Right atrium auricular region (tissue), 2 donors: Measurements from ENCODE around the gene NHLRC2. TPM values are rescaled to one million over a fixed set of nuclear protein-coding genes. Genes with fewer than 3 reads are reported as not detected.

Experiments used
- DNase-seq: peaks from one replicate; pipeline ENCODE4 v3.0.0-alpha.2; 2019; ENCODE audit warnings: low spot score
- H3K27ac ChIP-seq, 2 donors: fragments of 200-600 bp; sonication (generic); 1 replicate in 1 of 2; 2 replicates in 1 of 2; pipeline ENCODE4 v1.5.1; 2016 to 2019
- H3K27me3 ChIP-seq, 2 donors: fragments of 200-600 bp; sonication (generic); one replicate each; pipeline versions ENCODE4 v1.5.1 to v1.6.0; 2017 to 2019
- H3K36me3 ChIP-seq: fragments of 200-600 bp; sonication (generic); one replicate; pipeline ENCODE4 v1.5.1; 2016
- H3K4me1 ChIP-seq, 2 donors: fragments of 200-600 bp; sonication (generic); one replicate each; pipeline versions ENCODE4 v1.5.1 to v1.6.0; 2017 to 2019
- H3K4me3 ChIP-seq, 2 donors: fragments of 200-600 bp; sonication (generic); 1 replicate in 1 of 2; 2 replicates in 1 of 2; pipeline ENCODE4 v1.5.1; 2017 to 2019; ENCODE audit warnings: mild to moderate bottlenecking in 1 of 2, moderate library complexity in 1 of 2
- H3K9me3 ChIP-seq, 2 donors: fragments of 200-600 bp; sonication (generic); one replicate each; pipeline ENCODE4 v1.5.1; 2019
- total RNA-seq, 2 donors: library from RNA; depleted of rRNA; stranded (reverse); fragments of >200 nt; gene quantifications; one replicate each; pipeline ENCODE4 v1.1.0, GENCODE V29; 2016
- TF ChIP-seq, protein P1 (sequence below), 2 donors: fragments of 200-600 bp; sonication (generic); IDR thresholded peaks; one replicate each; pipeline ENCODE4 v1.5.1; 2019; ENCODE audit warnings: antibody characterized with exemption in 2 of 2

Gene NHLRC2
- total RNA-seq, 2 donors from 2014 or later, result 38.6 to 74.8 TPM

DNA sequence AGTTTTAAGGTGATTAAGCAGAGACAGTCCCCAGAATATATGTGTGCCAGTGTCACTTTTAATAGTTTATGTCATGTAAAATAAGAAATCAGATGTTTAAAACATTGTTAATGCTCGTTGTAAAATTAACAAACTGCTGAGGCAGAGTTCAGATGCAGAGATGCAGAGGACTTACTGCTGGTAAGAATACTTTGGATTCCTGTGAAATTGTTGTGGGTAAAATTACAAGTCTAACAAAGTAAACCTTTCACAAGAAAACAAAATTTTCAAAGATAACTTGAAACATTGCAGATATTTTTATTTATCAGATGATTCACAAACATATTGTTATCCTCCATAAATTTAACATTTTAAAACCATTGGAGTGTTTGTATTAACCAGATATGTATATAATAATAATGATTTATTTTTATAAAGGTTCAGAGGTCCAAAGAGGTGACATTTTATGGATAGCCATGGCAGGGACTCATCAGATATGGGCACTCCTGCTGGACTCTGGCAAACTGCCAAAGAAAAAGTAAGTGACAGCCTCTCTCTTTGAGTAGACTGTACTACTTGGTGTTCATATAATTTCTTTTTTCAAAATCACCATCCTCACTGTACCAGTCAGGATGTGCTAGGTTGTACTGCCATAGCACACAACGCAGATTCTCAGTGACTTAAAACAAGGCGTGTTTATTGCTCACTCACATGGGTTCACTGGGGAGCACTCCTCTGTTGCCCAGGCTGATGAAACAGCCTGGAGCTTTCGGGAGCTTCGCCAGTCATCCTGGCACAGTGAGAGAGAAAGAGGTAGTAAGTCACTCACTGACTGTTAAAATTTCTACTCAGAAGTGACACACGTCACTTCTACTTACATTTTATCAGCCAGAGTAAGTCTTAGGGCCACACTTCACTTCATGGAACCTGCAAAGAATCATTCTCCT is 43.5 kb downstream of the NHLRC2 start:
- TF ChIP-seq, protein P1, sequence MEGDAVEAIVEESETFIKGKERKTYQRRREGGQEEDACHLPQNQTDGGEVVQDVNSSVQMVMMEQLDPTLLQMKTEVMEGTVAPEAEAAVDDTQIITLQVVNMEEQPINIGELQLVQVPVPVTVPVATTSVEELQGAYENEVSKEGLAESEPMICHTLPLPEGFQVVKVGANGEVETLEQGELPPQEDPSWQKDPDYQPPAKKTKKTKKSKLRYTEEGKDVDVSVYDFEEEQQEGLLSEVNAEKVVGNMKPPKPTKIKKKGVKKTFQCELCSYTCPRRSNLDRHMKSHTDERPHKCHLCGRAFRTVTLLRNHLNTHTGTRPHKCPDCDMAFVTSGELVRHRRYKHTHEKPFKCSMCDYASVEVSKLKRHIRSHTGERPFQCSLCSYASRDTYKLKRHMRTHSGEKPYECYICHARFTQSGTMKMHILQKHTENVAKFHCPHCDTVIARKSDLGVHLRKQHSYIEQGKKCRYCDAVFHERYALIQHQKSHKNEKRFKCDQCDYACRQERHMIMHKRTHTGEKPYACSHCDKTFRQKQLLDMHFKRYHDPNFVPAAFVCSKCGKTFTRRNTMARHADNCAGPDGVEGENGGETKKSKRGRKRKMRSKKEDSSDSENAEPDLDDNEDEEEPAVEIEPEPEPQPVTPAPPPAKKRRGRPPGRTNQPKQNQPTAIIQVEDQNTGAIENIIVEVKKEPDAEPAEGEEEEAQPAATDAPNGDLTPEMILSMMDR (IDR thresholded peaks at IDR 0.05), result no peak
- peaks cover 0 to 30% of the 10 kb centered on the region in 2 donors for H3K4me1 ChIP-seq
- DNase-seq, result no peak
- no peaks in the 10 kb centered on the region for H3K9me3 ChIP-seq
- peaks cover 15% of the 10 kb centered on the region for H3K36me3 ChIP-seq
- peak overlapping the region; percentile 41 to 82 for H3K27ac ChIP-seq
- H3K27me3 ChIP-seq, result no peaks in the 10 kb centered on the region
- no peak overlapping the region for H3K4me3 ChIP-seq

DNA sequence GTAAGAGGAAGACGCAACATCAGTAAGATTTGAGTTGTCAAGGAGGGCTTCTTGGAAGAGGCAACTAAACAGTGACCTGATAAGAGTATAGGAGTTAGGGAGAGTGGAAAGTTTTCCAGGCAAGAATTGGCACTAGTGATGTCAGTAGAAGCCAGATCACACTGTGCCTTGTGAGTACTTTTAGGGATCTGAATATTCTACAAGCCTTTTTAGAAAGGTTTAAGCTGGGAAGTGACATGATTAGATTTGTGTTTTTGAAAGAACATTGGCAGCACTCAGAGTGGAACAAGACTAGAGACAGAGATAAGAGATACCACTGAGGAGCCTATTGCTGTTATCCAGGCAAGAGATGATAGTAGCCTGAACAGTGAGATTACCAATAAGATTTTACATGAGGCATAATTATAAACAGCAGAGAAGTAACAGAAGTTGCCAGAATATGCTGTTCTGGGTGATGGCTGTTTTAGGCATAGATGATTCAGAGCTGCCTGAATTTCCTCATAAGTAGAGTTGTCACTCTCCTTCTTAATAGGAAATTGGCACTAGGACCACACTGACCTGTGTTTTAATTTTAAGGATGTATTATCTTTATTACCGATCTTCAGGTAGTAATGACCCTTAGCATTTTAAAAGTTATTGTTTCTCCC is 45.6 kb downstream of the NHLRC2 start:
- Histone ChIP-seq H3K27me3 (no peaks in the 10 kb centered on the region), H3K4me3 (no peak overlapping the region), H3K9me3 (no peaks in the 10 kb centered on the region), H3K4me1 (peaks cover 0 to 15% of the 10 kb centered on the region in 2 donors), H3K36me3 (peaks cover 36% of the 10 kb centered on the region), H3K27ac (peak overlapping the region; percentile 47 to 82)
- DNase-seq, result no peak
- TF ChIP-seq, protein P1 (IDR thresholded peaks at IDR 0.05), result no peak

DNA sequence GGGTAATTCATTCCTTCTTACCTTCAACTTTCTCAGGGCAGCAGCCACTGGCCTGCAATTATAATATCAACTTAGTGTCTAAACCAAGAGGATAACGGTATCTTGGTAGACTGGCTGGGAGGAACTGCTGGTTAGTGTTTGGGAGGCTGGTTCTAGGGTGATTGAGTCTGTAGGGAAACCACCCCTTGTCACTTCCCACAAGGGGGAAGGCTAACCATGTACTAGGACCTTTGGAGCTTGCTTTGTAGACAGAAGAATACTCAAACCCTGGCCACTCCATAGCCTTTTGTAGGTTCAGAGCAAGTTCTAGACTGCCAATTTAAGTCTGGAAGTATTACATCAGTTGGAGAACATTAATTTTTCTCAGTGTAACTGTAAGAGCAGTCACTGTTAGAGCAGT is 51.3 kb downstream of the NHLRC2 start:
- Histone ChIP-seq H3K4me1 (peaks cover 0 to under 1% of the 10 kb centered on the region in 2 donors), H3K36me3 (peaks cover 66% of the 10 kb centered on the region), H3K4me3 (no peak overlapping the region), H3K9me3 (no peaks in the 10 kb centered on the region), H3K27me3 (no peaks in the 10 kb centered on the region), H3K27ac (no peak overlapping the region)
- TF ChIP-seq, protein P1 (IDR thresholded peaks at IDR 0.05), result no peak
- no peak for DNase-seq

DNA sequence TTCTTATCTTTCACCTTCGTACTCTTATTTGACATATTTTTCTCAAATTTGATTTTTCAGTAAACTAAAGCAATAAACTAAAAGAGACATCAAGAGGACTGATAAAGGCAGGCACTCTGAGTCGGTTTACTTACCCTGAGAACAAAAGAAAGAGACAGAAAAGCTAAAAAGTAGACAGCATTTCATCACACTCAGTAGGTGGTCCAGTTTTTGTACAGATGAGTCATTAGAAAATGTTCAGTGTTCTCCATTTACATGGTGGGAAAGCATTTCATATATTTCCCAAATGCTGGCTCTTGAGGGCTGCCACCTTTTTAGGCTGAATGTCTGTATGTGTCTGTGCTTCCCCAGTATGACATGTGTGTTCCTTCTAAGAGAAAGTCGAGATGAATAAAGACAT is 52.7 kb downstream of the NHLRC2 start:
- H3K9me3 ChIP-seq, result no peaks in the 10 kb centered on the region
- H3K27ac ChIP-seq, result no peak overlapping the region
- H3K36me3 ChIP-seq, result peaks cover 59% of the 10 kb centered on the region
- no peak overlapping the region for H3K4me3 ChIP-seq
- TF ChIP-seq, protein P1 (IDR thresholded peaks at IDR 0.05), result no peak
- H3K4me1 ChIP-seq, result no peaks in the 10 kb centered on the region
- H3K27me3 ChIP-seq, result no peaks in the 10 kb centered on the region
- DNase-seq, result no peak

DNA sequence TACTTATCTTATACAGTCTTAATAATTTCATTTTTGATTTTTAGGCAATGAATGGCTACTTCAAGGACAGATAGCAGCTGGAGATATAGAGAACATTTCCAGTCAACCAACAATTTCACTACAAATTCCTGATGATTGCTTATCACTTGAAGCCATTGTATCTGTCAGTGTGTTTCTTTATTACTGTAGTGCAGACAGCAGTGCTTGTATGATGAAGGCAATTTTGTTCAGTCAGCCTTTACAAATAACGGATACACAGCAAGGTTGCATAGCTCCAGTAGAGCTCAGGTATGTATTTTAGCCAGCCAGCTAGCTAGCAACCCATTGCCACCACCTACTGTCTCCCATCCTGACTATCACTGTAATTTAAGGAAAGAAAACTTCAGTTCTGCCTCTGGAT is 53.8 kb downstream of the NHLRC2 start:
- Histone ChIP-seq H3K27ac (no peak overlapping the region), H3K4me1 (no peaks in the 10 kb centered on the region), H3K9me3 (no peaks in the 10 kb centered on the region), H3K27me3 (no peaks in the 10 kb centered on the region), H3K36me3 (peaks cover 48% of the 10 kb centered on the region), H3K4me3 (no peak overlapping the region)
- TF ChIP-seq, protein P1 (IDR thresholded peaks at IDR 0.05), result no peak
- DNase-seq, result no peak
